Ovary (tissue), 9 donors: ENCODE data around the gene KCNC2. TPM values are rescaled to one million over a fixed set of nuclear protein-coding genes. Genes with fewer than 3 reads are reported as not detected.

Experiments used
- DNase-seq, 5 donors: peaks; one replicate each; pipeline ENCODE4 v3.0.0-alpha.2; 2019 to 2020
- H3K27ac ChIP-seq, 2 donors: fragments of 200-600 bp; one replicate each; pipeline versions ENCODE4 v1.5.1 to v1.8.0; 2019 to 2022
- H3K27me3 ChIP-seq: fragments of 200-600 bp; one replicate; pipeline ENCODE4 v1.8.0; 2022
- H3K36me3 ChIP-seq: fragments of 200-600 bp; sonication (generic); one replicate; pipeline ENCODE4 v1.5.1; 2019
- H3K4me1 ChIP-seq: one replicate; pipeline ENCODE4 v1.8.1; 2013; ENCODE audit warnings: mild to moderate bottlenecking, moderate library complexity; ENCODE audit not compliant: insufficient read depth
- H3K4me3 ChIP-seq: fragments of 200-600 bp; sonication (generic); one replicate; pipeline ENCODE4 v1.5.1; 2017
- H3K9me3 ChIP-seq, 2 donors: fragments of 200-600 bp in 1 of 2; sonication (generic) in 1 of 2; one replicate each; pipeline versions ENCODE4 v1.5.1 to v1.8.1; 2013 to 2019; ENCODE audit warnings: mild to moderate bottlenecking in 1 of 2, moderate library complexity in 1 of 2
- EP300 ChIP-seq: sonication (generic); formaldehyde crosslinking; IDR thresholded peaks from one replicate; pipeline ENCODE4 v1.6.1; 2017; ENCODE audit warnings: antibody characterized with exemption
- POLR2A ChIP-seq: fragments of 450-650 bp; IDR thresholded peaks from one replicate; pipeline ENCODE4 v1.6.1; 2017; ENCODE audit warnings: antibody characterized with exemption, mild to moderate bottlenecking, moderate library complexity
- WGBS, 3 donors: extraction: QIAGEN DNeasy Blood & Tissue Kit in 1 of 3; methylation state at CpG; one replicate each; pipeline versions ENCODE4 v1.1.5 to v1.1.7; 2013 to 2017; 5-methylcytosine and 5-hydroxymethylcytosine counted together
- intact Hi-C, 4 donors: fragments of 100-400 bp; cut with DNase I; formaldehyde crosslinking; loops; one replicate each; pipeline versions ENCODE4 v1.11.0 to v1.15.1; 2022 to 2023
- polyA plus RNA-seq, 2 donors: library from polyadenylated mRNA; stranded (reverse); fragments of 200-250 nt in 1 of 2; fragments of 350-450 nt in 1 of 2; fragmentation: Illumina TruSeq in 1 of 2; extraction: RNeasy Lipid Tissue Mini Kit (QIAGEN cat#74804) in 1 of 2; gene quantifications; one replicate each; pipeline ENCODE4 v1.2.3, GENCODE V29; 2013 to 2014
- total RNA-seq, 7 donors: library from RNA; depleted of rRNA in 2 of 7; stranded (reverse); fragments of >200 nt in 2 of 7; fragmentation: NEBNext Ultra II Directional in 3 of 7; extraction: Animal tissue kit (Norgen Biotek cat#: 25700) in 3 of 7; gene quantifications; one replicate each; pipeline versions ENCODE4 v1.1.0 to v1.2.4, GENCODE V29; 2016 to 2023
- TF ChIP-seq, protein P1 (sequence below), 3 donors: fragments of 450-650 bp in 2 of 3; fragments of 200-600 bp in 1 of 3; IDR thresholded peaks; one replicate each; pipeline versions ENCODE4 v1.5.1 to v1.8.0; 2016 to 2022; ENCODE audit warnings: antibody characterized with exemption in 3 of 3, mild to moderate bottlenecking in 1 of 3
- donor health status: DM: no; HTN: no; CAD: no; lungs with moderate emphysema.
- donor health status: DM: no; HTN: no; CAD: no.
- donor health status: Bipolar disorder and iron deficiency.
- donor health status: DM: yes; HTN: yes; CAD: no.
- donor health status: DM: no; HTN: no; CAD: no.
- donor health status: DM: yes; HTN: yes; CAD: no.

The KCNC2 gene
- total and polyA plus RNA-seq, 9 donors: not detected

DNA sequence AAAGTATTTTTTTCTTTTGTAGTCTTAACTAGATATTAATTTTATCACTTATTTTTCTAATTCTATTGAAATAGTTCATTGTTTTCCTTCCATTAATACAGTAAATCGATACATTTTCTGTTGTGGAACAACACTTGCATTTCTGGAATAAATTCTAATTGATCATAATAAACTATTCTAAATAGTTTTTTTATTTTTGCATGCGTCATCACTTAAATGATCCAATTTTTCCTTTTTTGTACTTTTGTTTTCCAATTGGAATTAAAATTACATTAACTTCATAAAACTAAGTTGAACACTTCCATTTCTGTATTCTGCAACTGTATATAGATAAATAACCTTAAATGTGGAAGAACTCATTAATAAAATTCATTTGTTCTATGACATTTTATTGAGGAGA is 202.5 kb downstream of the KCNC2 start:
- DNase-seq: no peak
- H3K9me3 ChIP-seq: no peaks in the 10 kb centered on the region
- WGBS, 3 donors: 74 to 77% (median 77%) methylated on average over 2 of the region's 2 CpGs
- H3K36me3 ChIP-seq: no peaks in the 10 kb centered on the region
- no peak overlapping the region for H3K27ac ChIP-seq
- H3K4me1 ChIP-seq: no peaks in the 10 kb centered on the region
- TF ChIP-seq, protein P1, sequence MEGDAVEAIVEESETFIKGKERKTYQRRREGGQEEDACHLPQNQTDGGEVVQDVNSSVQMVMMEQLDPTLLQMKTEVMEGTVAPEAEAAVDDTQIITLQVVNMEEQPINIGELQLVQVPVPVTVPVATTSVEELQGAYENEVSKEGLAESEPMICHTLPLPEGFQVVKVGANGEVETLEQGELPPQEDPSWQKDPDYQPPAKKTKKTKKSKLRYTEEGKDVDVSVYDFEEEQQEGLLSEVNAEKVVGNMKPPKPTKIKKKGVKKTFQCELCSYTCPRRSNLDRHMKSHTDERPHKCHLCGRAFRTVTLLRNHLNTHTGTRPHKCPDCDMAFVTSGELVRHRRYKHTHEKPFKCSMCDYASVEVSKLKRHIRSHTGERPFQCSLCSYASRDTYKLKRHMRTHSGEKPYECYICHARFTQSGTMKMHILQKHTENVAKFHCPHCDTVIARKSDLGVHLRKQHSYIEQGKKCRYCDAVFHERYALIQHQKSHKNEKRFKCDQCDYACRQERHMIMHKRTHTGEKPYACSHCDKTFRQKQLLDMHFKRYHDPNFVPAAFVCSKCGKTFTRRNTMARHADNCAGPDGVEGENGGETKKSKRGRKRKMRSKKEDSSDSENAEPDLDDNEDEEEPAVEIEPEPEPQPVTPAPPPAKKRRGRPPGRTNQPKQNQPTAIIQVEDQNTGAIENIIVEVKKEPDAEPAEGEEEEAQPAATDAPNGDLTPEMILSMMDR (IDR thresholded peaks at IDR 0.05): no peak
- no peak for TF ChIP-seq POLR2A
- TF ChIP-seq EP300: no peak
- intact Hi-C loops: no loop called here
- no peaks in the 10 kb centered on the region for H3K27me3 ChIP-seq
- no peak overlapping the region for H3K4me3 ChIP-seq

DNA sequence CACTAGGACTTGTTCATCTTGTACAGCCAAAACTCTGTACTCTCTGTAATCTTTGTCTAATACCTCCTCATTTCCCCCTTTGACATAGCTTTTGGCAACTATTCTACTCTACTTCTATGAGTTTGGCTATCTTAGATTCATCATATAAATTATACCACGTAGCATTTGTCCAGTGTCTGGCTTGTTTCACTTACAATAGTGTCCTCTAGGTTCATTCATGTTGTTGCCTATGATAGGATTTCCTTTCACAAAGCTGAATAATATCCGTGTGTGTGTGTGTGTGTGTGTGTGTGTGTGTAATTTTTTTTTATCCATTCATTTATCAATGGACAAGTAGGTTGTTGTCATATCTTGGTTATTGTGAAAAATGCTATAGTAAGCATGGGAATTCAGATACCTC is 209.5 kb downstream of the KCNC2 start:
- DNase-seq: no peak
- H3K9me3 ChIP-seq: no peaks in the 10 kb centered on the region
- no peaks in the 10 kb centered on the region for H3K4me1 ChIP-seq
- H3K27ac ChIP-seq: no peak overlapping the region
- TF ChIP-seq EP300 (no peak), POLR2A (no peak)
- TF ChIP-seq, protein P1 (IDR thresholded peaks at IDR 0.05): no peak
- 32 to 38% (median 36%) methylated on average over 2 of the region's 2 CpGs for WGBS, 3 donors
- no peaks in the 10 kb centered on the region for H3K27me3 ChIP-seq
- intact Hi-C loops: no loop called here
- no peak overlapping the region for H3K4me3 ChIP-seq
- no peaks in the 10 kb centered on the region for H3K36me3 ChIP-seq

DNA sequence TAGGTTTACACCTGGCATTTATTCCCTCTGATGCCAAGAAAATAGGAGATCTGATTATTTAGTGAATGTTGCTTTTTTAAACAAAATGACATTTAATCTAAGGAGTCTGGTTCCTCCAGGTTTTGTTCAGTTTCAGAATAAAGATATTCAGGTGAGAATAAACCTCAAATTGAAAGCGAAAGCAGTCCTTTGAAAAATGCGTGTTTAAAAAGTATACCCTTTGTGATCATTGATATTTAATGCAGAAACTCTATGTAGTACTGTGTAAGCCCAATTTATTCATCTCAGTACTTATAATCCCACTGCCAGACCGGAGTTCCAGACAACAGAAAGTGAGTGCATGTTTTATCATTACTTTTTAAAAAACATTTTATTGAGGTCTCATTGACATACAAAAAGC is 210.2 kb downstream of the KCNC2 start:
- DNase-seq: no peak
- intact Hi-C loops: no loop called here
- no peak for TF ChIP-seq POLR2A
- H3K27ac ChIP-seq: no peak overlapping the region
- H3K27me3 ChIP-seq: no peaks in the 10 kb centered on the region
- 69 to 78% (median 70%) methylated on average over 3 of the region's 3 CpGs for WGBS, 3 donors
- H3K4me1 ChIP-seq: no peaks in the 10 kb centered on the region
- H3K4me3 ChIP-seq: no peak overlapping the region
- H3K36me3 ChIP-seq: no peaks in the 10 kb centered on the region
- H3K9me3 ChIP-seq: no peaks in the 10 kb centered on the region

Other genes with a start within 250 kb of the KCNC2 start
- 10 to 100 TPM; 14.3 to 27.9 (median 19.3) TPM for gene CAPS2, start 120.5 kb upstream of the KCNC2 start, total RNA-seq
- gene CAPS2, start 120.5 kb upstream of the KCNC2 start, polyA plus RNA-seq: 1 to 10 TPM; 7.5 to 8.9 TPM
- gene GLIPR1L1, start 124.8 kb upstream of the KCNC2 start, total RNA-seq: not detected
- gene GLIPR1L1, start 124.8 kb upstream of the KCNC2 start, polyA plus RNA-seq: not detected
- 1 to 10 TPM in 6 of 7 donors, under 1 TPM in 1; 0.60 to 5.2 (median 2.0) TPM for gene GLIPR1L2, start 181.2 kb upstream of the KCNC2 start, total RNA-seq
- gene GLIPR1L2, start 181.2 kb upstream of the KCNC2 start, polyA plus RNA-seq: 1 to 10 TPM in 1 of 2 donors, under 1 TPM in 1; 0.84 to 2.9 TPM